Mesenchymal stem cell (in vitro differentiated cells and primary cell): ENCODE data around the gene RPL36.
A peak's percentile ranks its signal among the peaks of the same experiment; 100 is the strongest.

ENCODE experiments used
- DNase-seq: peaks from one replicate; pipeline ENCODE4 v3.0.0-alpha.2; 2013
- H2AFZ ChIP-seq: one replicate; pipeline ENCODE4 v1.6.1; 2013; ENCODE audit warnings: low read depth, mild to moderate bottlenecking, control low read depth, inconsistent platforms, low read length, moderate library complexity
- H2AK5ac ChIP-seq: 2 replicates; pipeline ENCODE4 v1.6.1; 2013; ENCODE audit warnings: low read length, moderate library complexity, mild to moderate bottlenecking, inconsistent platforms; ENCODE audit not compliant: severe bottlenecking
- H2BK120ac ChIP-seq: one replicate; pipeline ENCODE4 v1.6.1; 2013; ENCODE audit warnings: low read depth, mild to moderate bottlenecking, inconsistent platforms, low read length, moderate library complexity
- H2BK12ac ChIP-seq, 2 experiments: one replicate each; pipeline ENCODE4 v1.6.1; 2013; ENCODE audit warnings: inconsistent platforms in 2 of 2, low read length in 2 of 2, mild to moderate bottlenecking in 2 of 2, moderate library complexity in 2 of 2, control low read depth in 1 of 2
- H2BK15ac ChIP-seq: one replicate; pipeline ENCODE4 v1.6.1; 2013; ENCODE audit warnings: mild to moderate bottlenecking, low read depth, inconsistent platforms; ENCODE audit not compliant: poor library complexity, severe bottlenecking
- H2BK5ac ChIP-seq: 2 replicates; pipeline ENCODE4 v1.6.1; 2013; ENCODE audit warnings: low read depth, mild to moderate bottlenecking, low read length, control low read depth, inconsistent platforms; ENCODE audit not compliant: poor library complexity, severe bottlenecking
- H3K14ac ChIP-seq, 2 experiments: one replicate each; pipeline ENCODE4 v1.6.1; 2013; ENCODE audit warnings: inconsistent platforms in 2 of 2, low read length in 2 of 2, control low read depth in 1 of 2, mild to moderate bottlenecking in 1 of 2, moderate library complexity in 1 of 2
- H3K18ac ChIP-seq, 2 experiments: one replicate each; pipeline ENCODE4 v1.6.1; 2013; ENCODE audit warnings: inconsistent platforms in 2 of 2, low read length in 2 of 2, control low read depth in 1 of 2, low read depth in 1 of 2, mild to moderate bottlenecking in 1 of 2
- H3K23ac ChIP-seq, 2 experiments: one replicate each; pipeline ENCODE4 v1.6.1; 2013; ENCODE audit warnings: inconsistent platforms in 2 of 2, low read length in 2 of 2, mild to moderate bottlenecking in 2 of 2, moderate library complexity in 2 of 2, control low read depth in 1 of 2
- H3K27ac ChIP-seq: 2 replicates; pipeline ENCODE4 v1.5.1; 2013; ENCODE audit warnings: mild to moderate bottlenecking, moderate library complexity, low read length, control low read depth, inconsistent platforms; ENCODE audit not compliant: poor library complexity, severe bottlenecking
- H3K27me3 ChIP-seq, 2 experiments: 2 replicates each; pipeline versions ENCODE4 v1.6.1 to v1.7.0; 2013; ENCODE audit warnings: low read length in 2 of 2, mild to moderate bottlenecking in 2 of 2, moderate library complexity in 2 of 2, control low read depth in 1 of 2, inconsistent platforms in 1 of 2; ENCODE audit not compliant: control insufficient read depth in 1 of 2, insufficient read depth in 1 of 2
- H3K36me3 ChIP-seq, 2 experiments: 2 replicates each; pipeline versions ENCODE4 v1.6.1 to v1.7.0; 2013; ENCODE audit warnings: low read length in 2 of 2, control low read depth in 1 of 2, inconsistent platforms in 1 of 2, low read depth in 1 of 2, mild to moderate bottlenecking in 1 of 2; ENCODE audit not compliant: insufficient read depth in 2 of 2, control insufficient read depth in 1 of 2
- H3K4ac ChIP-seq, 2 experiments: one replicate each; pipeline ENCODE4 v1.6.1; 2013; ENCODE audit warnings: inconsistent platforms in 2 of 2, low read length in 2 of 2, mild to moderate bottlenecking in 2 of 2, moderate library complexity in 2 of 2, control low read depth in 1 of 2, low read depth in 1 of 2
- H3K4me1 ChIP-seq: 2 replicates; pipeline ENCODE4 v1.6.1; 2013; ENCODE audit warnings: low read depth, low read length, control low read depth; ENCODE audit not compliant: control insufficient read depth, insufficient read depth
- H3K4me2 ChIP-seq: 2 replicates; pipeline ENCODE4 v1.6.1; 2013; ENCODE audit warnings: low read length, mild to moderate bottlenecking, inconsistent platforms; ENCODE audit not compliant: poor library complexity, severe bottlenecking
- H3K4me3 ChIP-seq, 2 experiments: 2 replicates each; pipeline versions ENCODE4 v1.5.1 to v1.7.0; 2013; ENCODE audit warnings: low read length in 2 of 2, mild to moderate bottlenecking in 2 of 2, control low read depth in 1 of 2, low read depth in 1 of 2; ENCODE audit not compliant: insufficient read depth in 1 of 2
- H3K79me1 ChIP-seq: replicated peaks from 2 replicates; pipeline ENCODE4 v1.6.1; 2013; ENCODE audit warnings: mild to moderate bottlenecking, control low read depth, low read length, inconsistent platforms; ENCODE audit not compliant: poor library complexity, severe bottlenecking
- H3K9ac ChIP-seq: 2 replicates; pipeline ENCODE4 v1.7.0; 2013; ENCODE audit warnings: mild to moderate bottlenecking, low read length, moderate library complexity
- H3K9me3 ChIP-seq: 2 replicates; pipeline ENCODE4 v1.7.0; 2013; ENCODE audit warnings: mild to moderate bottlenecking, low read length; ENCODE audit not compliant: control insufficient read depth
- H4K8ac ChIP-seq: one replicate; pipeline ENCODE4 v1.6.1; 2013; ENCODE audit warnings: inconsistent platforms, mild to moderate bottlenecking, low read length, moderate library complexity
- H4K91ac ChIP-seq: one replicate; pipeline ENCODE4 v1.6.1; 2013; ENCODE audit warnings: mild to moderate bottlenecking, low read length, inconsistent platforms
- WGBS: methylation state at CpG from one replicate; pipeline ENCODE4 v1.1.7; 2013; ENCODE audit warnings: mixed read lengths; 5-methylcytosine and 5-hydroxymethylcytosine counted together

RPL36 gene

DNA sequence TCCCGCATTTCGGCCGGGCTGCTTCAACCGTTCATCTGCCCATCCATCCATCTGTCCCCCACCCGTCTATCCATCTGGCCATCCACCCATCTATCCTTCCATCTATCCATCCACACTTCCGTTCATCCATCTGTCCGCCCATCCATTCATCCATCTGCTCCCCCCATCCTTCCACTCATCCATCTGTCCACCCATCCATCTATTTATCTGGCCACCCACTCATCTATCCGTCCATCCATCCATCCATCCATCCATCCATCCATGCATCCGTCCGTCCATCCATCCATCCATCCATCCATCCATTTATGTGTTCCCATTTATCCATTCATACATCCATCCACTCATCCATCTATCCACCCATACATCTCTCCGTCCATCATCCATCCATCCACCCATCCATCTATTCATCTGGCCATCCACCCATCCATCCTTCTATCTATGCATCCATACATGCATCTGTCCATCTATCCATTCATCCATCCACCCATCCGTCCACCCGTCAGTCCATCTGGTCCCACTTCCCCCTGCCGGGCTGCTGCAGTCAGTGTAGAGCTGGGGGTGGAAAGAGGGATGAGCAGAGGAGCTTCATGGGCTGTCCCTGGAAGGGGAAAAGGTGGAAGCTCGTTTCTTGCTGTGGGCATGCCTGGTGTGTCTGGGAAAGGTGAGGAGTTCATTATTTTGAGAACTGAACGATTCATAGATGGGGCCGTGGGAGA, 8.5 kb upstream of the RPL36 start:
- H3K27ac ChIP-seq: no peak overlapping the region
- H2BK12ac ChIP-seq: peak overlapping the region in 1 of 2 experiments; percentile 61
- H4K91ac ChIP-seq: peak overlapping the region; percentile 70
- H2AFZ ChIP-seq: peak overlapping the region; percentile 29
- H3K4ac ChIP-seq: peak overlapping the region in 1 of 2 experiments; percentile 94
- H3K4me1 ChIP-seq: peaks cover 28% of the 10 kb centered on the region
- H3K36me3 ChIP-seq: peaks cover 5 to 25% of the 10 kb centered on the region in 2 experiments
- peak overlapping the region in 1 of 2 experiments; percentile 57 for H3K14ac ChIP-seq
- peak overlapping the region in 1 of 2 experiments; percentile 35 for H3K23ac ChIP-seq
- H3K27me3 ChIP-seq: no peaks in the 10 kb centered on the region
- no peak overlapping the region for H2BK15ac ChIP-seq
- no peak for DNase-seq
- no peaks in the 10 kb centered on the region for H3K9me3 ChIP-seq
- H3K9ac ChIP-seq: peak overlapping the region; percentile 96
- H2BK120ac ChIP-seq: no peak overlapping the region
- peak overlapping the region; percentile 65 to 99 for H3K4me3 ChIP-seq
- no peak overlapping the region for H2BK5ac ChIP-seq
- WGBS: 81% methylated on average over 17 of the region's 17 CpGs
- peaks cover 29% of the 10 kb centered on the region for H3K79me1 ChIP-seq
- H3K4me2 ChIP-seq: peak overlapping the region; percentile 87
- H3K18ac ChIP-seq: peak overlapping the region in 1 of 2 experiments; percentile 88
- H4K8ac ChIP-seq: peak overlapping the region; percentile 74
- H2AK5ac ChIP-seq: no peak overlapping the region

DNA sequence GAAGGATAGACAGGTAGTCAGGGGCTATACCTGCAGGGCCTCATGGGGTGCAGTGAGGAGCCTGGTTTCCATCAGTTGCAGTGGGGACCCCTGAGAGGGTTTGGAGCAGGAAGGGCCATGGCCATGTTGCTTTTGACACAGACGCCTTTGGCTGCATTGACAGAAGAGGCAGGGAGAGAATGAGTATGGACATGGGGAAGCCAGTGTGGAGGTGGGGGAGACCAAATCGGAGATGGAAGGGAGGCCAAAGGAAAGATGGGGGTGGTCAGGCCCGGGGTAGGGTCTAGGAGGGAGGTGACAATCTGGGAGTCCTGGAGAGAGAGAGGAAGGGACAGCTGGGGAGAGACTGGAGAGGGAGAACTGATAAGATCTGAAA, 8.0 kb upstream of the RPL36 start:
- H3K4ac ChIP-seq: no peak overlapping the region
- H3K36me3 ChIP-seq: peaks cover 5 to 21% of the 10 kb centered on the region in 2 experiments
- no peak overlapping the region for H3K27ac ChIP-seq
- H3K4me2 ChIP-seq: no peak overlapping the region
- no peak overlapping the region for H2BK15ac ChIP-seq
- H3K18ac ChIP-seq: no peak overlapping the region
- no peak overlapping the region for H3K9ac ChIP-seq
- H2AK5ac ChIP-seq: peak overlapping the region; percentile 53
- no peak overlapping the region for H3K14ac ChIP-seq
- H3K27me3 ChIP-seq: no peaks in the 10 kb centered on the region
- peaks cover 30% of the 10 kb centered on the region for H3K4me1 ChIP-seq
- H4K91ac ChIP-seq: no peak overlapping the region
- no peak overlapping the region for H2BK120ac ChIP-seq
- WGBS: 92% methylated on average over 3 of the region's 3 CpGs
- no peak overlapping the region for H3K23ac ChIP-seq
- H4K8ac ChIP-seq: no peak overlapping the region
- H2BK12ac ChIP-seq: no peak overlapping the region
- peaks cover 29% of the 10 kb centered on the region for H3K79me1 ChIP-seq
- H3K4me3 ChIP-seq: peak overlapping the region in 1 of 2 experiments; percentile 99
- H2BK5ac ChIP-seq: no peak overlapping the region
- H2AFZ ChIP-seq: no peak overlapping the region
- DNase-seq: no peak
- no peaks in the 10 kb centered on the region for H3K9me3 ChIP-seq

- DNase-seq: no peak
- Histone ChIP-seq H2AFZ (no peak overlapping the region), H3K27me3 (no peaks in the 10 kb centered on the region), H2BK15ac (no peak overlapping the region), H3K23ac (no peak overlapping the region), H4K8ac (no peak overlapping the region), H3K4me2 (no peak overlapping the region), H3K4me1 (peaks cover 34% of the 10 kb centered on the region), H3K4ac (no peak overlapping the region), H4K91ac (no peak overlapping the region), H2BK120ac (no peak overlapping the region), H3K27ac (no peak overlapping the region), H2BK5ac (no peak overlapping the region), H3K9ac (no peak overlapping the region), H3K14ac (no peak overlapping the region), H3K9me3 (no peaks in the 10 kb centered on the region), H3K36me3 (peaks cover 0 to 15% of the 10 kb centered on the region in 2 experiments), H3K4me3 (no peak overlapping the region), H2AK5ac (no peak overlapping the region), H3K18ac (no peak overlapping the region), H3K79me1 (peaks cover 22% of the 10 kb centered on the region), H2BK12ac (no peak overlapping the region)
- WGBS: 89% methylated on average over 9 of the region's 10 CpGs
Observed at GRCh38 chr19:5683177-5683886, 6.8 kb upstream of the RPL36 start.

DNA sequence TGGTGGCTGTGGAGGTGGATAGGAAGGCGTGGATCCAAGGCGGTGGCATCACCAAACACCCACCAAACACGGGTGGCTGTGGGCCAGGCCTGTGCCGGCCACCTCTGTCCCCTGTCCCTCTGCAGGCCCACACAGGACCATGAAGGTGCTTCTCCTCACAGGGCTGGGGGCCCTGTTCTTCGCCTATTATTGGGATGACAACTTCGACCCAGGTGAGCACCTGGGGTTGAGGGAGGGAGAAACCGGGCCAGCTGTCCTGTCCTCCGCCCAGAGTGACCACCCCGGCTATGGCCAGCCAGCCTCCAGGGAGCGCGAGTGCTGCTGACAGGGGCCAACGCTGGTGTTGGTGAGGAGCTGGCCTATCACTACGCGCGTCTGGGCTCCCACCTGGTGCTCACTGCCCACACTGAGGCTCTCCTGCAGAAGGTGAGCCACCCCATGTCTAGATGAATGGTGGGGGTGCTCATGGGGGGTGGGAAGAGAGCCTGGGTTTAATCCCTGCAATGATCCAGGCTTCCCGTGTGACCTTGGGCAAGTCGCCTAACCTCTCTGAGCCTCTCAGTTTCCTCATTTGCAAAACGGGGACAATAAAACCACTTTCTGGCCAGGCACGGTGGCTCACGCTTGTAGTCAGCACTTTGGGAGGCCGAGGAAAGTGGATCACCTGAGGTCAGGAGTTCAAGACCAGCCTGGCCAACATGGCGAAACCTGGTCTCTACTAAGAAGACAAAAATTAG, 5.2 kb upstream of the RPL36 start:
- no peak overlapping the region for H2BK120ac ChIP-seq
- H3K4me3 ChIP-seq: no peak overlapping the region
- no peaks in the 10 kb centered on the region for H3K27me3 ChIP-seq
- no peak overlapping the region for H3K4ac ChIP-seq
- no peak overlapping the region for H3K9ac ChIP-seq
- DNase-seq: no peak
- H3K79me1 ChIP-seq: peaks cover 14% of the 10 kb centered on the region
- no peak overlapping the region for H3K18ac ChIP-seq
- H3K4me2 ChIP-seq: no peak overlapping the region
- H4K91ac ChIP-seq: no peak overlapping the region
- no peak overlapping the region for H2BK12ac ChIP-seq
- peaks cover 27% of the 10 kb centered on the region for H3K4me1 ChIP-seq
- no peak overlapping the region for H3K23ac ChIP-seq
- peaks cover 0 to 13% of the 10 kb centered on the region in 2 experiments for H3K36me3 ChIP-seq
- no peak overlapping the region for H2BK5ac ChIP-seq
- no peaks in the 10 kb centered on the region for H3K9me3 ChIP-seq
- H2AFZ ChIP-seq: no peak overlapping the region
- H3K27ac ChIP-seq: no peak overlapping the region
- no peak overlapping the region for H3K14ac ChIP-seq
- no peak overlapping the region for H2AK5ac ChIP-seq
- no peak overlapping the region for H4K8ac ChIP-seq
- 93% methylated on average over 22 of the region's 22 CpGs for WGBS
- H2BK15ac ChIP-seq: no peak overlapping the region
